Left hindlimb (tissue), 1 donor: Measurements from ENCODE around the gene RAPGEF6.
"Not testable (repeated sequence)": the region's sequence is repeated elsewhere in the genome, so short reads cannot be mapped to it uniquely, and the experiment has no call there.

Source experiments
- DNase-seq: peaks from one replicate; pipeline ENCODE4 v3.0.0-alpha.2; 2018

Gene RAPGEF6

DNA sequence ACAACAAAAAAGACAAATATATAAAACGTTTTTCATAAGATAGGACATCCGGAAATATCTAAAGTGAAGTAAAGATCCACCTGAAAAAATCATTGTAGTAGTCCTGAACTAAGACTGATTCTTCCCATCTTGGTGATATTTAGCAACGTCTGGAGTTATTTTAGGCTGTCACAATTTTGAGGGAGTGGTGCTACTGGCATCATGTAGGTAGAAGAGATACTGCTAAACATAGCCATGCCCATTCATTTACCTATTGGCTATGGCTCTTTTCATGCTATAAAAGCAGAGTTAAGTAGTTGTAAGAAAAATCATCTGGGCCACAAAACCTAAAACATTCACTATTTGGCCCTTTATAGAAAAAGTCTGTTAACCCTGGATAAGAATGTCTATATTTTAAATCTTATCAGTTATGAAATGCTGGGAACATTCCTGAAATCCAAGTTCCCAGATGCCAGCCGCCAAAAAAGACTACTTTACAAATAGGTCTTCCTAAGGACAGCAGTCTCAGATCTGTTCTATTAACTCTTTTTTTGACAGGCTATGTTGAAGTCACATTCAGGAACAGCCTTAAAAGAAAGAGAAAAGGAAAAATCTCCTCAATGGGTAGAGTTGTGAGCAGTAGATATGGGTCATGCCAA lies 27.0 kb downstream of the RAPGEF6 start:
- no peak for DNase-seq

GRCh38 chr5:131607418-131607817 lies 27.6 kb downstream of the RAPGEF6 start:
- DNase-seq, result no peak

DNA sequence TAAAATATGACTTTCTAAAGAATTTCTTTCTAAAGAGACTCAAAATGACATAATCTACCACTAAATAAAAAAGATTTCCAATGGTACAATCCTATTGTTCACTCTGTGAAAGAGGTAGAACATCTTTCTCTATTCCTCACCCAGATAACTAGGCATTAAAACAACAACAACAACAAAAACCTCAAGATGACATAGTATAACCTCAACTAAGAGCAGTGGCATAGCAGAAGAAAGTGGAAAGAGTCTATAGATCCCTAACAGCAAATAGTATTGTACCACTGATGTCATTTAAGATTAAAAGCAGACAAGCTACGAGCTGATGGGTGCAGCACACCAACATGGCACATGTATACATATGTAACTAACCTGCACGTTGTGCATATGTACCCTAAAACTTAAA lies 29.9 kb downstream of the RAPGEF6 start:
- no peak for DNase-seq

DNA sequence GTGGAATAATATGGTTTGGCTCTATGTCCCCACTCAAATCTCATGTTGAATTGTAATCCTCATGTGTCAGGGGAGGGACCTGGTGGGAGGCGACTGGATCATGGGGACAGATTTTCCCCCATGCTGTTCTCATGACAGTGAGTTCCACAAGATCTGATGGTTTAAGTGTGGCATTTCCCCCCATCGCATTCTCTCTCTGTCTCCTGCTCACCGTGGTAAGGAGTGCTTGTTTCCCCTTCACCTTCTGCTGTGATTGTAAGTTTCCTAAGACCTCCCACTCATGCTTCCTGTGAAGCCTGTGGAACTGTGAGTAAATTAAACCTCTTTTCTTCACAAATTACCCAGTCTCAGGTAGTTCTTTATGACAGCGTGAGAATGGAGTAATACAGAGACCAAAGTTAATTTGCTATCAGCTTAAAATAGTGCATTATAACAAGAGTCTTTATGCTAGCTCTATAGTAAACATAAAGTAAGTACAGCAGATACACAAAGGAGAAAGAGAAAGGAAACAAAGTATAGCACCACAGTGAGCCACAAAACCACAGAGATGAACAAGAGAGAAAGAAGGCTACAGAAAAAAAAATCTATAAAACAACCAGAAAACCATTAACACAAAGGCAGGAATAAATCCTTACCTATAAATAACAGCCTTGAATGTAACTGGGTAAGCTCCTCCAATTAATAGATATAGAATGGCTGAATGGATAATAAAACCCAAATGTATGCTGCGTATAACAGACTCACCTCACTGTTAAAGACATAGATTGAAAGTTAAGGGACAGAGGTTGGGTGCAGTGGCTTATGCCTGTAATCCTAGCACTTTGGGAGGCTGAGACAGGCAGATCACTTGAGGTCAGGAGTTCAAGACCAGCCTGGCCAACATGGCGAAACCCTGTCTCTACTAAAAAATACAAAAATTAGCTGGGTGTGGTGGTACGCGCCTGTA lies 39.7 kb downstream of the RAPGEF6 start:
- no peak for DNase-seq

- DNase-seq, result no peak
Measured at GRCh38 chr5:131593921-131594320, 41.1 kb downstream of the RAPGEF6 start.

- not testable (repeated sequence) for DNase-seq
Measured at GRCh38 chr5:131593436-131593835, 41.6 kb downstream of the RAPGEF6 start.

DNA sequence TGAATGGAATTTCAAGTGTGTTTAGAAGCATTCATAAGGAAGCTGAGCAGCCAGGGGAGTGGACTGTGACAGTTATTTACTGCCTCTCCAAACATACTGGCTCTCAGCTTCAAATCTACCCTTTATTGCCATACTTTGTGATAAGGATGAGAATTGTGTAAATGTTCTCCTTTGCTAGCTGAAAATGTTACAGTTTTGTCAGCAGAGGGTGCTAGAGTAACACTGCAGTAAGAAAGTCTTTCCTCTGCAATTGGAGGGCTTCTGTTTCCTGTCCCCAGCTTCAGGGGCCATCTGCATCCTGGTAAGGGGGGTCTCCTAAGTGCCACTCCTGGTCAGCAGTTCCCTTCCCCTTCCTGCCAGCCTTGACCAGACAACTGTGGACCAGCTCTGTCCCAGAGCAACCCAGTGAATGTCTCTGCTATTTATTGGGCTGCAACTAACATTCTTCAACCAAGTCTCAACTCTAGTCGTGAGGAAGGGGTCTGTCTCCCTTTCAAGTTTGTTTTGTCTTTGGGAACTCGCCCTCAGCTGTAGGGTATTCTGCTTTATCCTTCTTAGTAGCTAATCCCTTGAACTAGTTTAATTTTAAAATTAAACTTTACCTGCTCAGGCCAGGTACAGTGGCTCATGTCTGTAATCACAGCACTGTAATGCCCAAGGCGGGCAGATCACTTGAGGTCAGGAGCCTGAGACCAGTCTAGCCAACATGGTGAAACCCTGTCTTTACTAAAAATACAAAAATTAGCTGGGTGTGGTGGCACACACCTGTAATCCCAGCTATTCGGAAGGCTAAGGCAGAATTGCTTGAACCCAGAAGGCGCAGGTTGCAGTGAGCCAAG lies 45.3 kb downstream of the RAPGEF6 start:
- peak; percentile 30 for DNase-seq

GRCh38 chr5:131587541-131587940 lies 47.5 kb downstream of the RAPGEF6 start:
- DNase-seq, result no peak

DNA sequence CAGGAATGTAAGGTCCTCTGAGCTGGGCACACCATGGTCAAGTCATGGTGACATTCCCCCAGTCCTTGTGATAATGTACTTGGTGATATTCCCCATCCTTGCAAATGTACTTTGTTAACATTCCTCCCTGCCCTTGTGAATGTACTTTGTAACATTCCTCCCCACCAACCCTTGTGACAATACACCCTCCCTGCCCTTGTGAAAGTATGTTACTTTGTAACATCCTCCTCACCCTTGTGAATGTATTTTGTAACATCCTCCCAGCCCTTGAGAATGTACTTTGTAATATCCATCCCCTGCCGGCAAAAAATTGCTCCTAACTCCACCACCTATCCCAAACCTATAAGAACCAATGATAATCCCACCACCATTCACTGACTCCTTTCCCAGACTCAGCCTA lies 53.3 kb downstream of the RAPGEF6 start:
- DNase-seq, result no peak

GRCh38 chr5:131579917-131580671 lies 54.9 kb downstream of the RAPGEF6 start:
- no peak for DNase-seq

GRCh38 chr5:131575660-131576227 lies 59.3 kb downstream of the RAPGEF6 start:
- no peak for DNase-seq

- no peak for DNase-seq
Measured at GRCh38 chr5:131571669-131572168, 63.3 kb downstream of the RAPGEF6 start.

DNA sequence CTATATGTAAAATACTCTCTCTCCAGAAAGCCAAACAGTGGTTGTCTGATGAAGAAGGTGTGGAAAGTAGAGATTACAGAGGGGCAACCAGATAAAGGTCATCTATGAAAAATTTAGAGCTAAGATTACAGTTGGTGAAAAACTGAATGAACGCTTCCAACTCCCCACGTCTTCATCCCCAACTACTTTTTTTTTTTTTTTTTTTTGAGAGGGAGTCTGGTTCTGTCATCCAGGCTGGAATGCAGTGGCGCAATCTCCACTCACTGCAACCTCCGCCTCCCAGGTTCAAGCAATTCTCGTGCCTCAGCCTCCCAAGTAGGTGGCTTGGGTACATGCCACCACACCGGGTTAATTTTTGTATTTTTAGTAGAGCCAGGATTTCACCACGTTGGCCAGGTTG lies 64.3 kb downstream of the RAPGEF6 start:
- no peak for DNase-seq

GRCh38 chr5:131564229-131564652 lies 70.8 kb downstream of the RAPGEF6 start:
- DNase-seq, result no peak

GRCh38 chr5:131563434-131564228 lies 71.4 kb downstream of the RAPGEF6 start:
- DNase-seq, result no peak

- no peak for DNase-seq
Measured at GRCh38 chr5:131550606-131551005, 84.4 kb downstream of the RAPGEF6 start.

GRCh38 chr5:131548176-131548575 lies 86.9 kb downstream of the RAPGEF6 start:
- no peak for DNase-seq

- no peak for DNase-seq
Measured at GRCh38 chr5:131545845-131546244, 89.2 kb downstream of the RAPGEF6 start.

DNA sequence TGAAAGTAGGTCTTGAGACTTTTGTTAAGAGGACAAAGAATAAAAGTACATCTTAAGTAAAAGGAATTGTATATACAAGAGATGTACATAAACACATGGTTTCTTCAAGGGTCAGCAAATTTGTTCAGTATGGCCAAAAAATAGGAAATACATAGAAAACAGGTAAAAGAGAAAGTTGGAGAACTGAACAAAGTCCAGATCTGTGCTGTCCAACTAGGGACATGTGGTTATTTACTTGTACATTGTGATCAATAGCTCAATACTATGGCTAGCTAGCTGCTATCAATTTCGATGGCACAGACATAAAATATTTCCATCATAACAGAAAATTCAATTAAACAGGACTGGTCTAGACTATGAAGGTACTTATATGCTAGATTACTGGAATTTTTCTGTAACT lies 92.3 kb downstream of the RAPGEF6 start:
- DNase-seq, result no peak

DNA sequence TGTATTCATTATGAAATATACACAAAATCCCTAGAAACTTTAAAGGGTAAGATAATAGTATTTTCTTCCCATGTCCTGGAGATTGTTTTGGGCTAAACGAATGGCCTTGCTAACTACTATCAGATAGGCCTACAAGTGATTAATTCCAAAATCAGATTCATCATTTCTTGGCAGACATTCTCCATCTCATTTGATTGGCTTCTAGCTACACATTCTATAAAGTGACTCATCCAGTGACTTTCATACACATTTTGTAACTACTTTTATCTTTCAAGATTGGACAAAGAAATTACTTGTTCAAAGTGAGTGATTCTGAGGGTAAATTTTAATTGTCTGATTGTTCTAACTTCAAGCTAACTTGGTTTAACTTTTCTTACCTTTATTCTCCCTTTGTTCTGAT lies 93.3 kb downstream of the RAPGEF6 start:
- no peak for DNase-seq

DNA sequence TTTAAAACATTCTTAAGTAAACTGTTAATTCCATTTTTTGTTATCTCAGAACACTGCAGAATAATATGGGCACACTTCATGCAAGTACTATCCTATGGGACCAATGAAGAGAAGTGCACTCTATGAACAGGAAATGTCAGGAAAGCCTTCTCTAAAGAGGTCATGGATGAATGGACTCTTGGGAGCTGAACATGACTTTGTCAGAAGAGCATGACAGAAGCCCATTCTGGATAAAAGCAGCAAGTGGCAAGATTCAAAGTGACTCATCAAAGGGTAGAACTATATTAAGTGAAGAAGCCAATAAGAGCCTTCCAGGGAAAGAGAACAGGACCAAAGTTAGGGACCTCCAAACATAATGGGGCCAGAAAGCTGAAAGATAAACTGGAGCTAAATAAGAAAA lies 94.0 kb downstream of the RAPGEF6 start:
- DNase-seq, result no peak
